HG02973 (cell line): Measurements from ENCODE around the gene LGALS16.
"Not testable (repeated sequence)": the region's sequence is repeated elsewhere in the genome, so short reads cannot be mapped to it uniquely, and the experiment has no call there.

Source experiments
- ATAC-seq: cut with Tn5 transposase; IDR thresholded peaks from one replicate; pipeline ENCODE4 v1.9.1; 2021; ENCODE audit warnings: moderate library complexity; ENCODE audit not compliant: unreplicated experiment

The LGALS16 gene, protein sequence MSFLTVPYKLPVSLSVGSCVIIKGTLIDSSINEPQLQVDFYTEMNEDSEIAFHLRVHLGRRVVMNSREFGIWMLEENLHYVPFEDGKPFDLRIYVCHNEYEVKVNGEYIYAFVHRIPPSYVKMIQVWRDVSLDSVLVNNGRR

DNA sequence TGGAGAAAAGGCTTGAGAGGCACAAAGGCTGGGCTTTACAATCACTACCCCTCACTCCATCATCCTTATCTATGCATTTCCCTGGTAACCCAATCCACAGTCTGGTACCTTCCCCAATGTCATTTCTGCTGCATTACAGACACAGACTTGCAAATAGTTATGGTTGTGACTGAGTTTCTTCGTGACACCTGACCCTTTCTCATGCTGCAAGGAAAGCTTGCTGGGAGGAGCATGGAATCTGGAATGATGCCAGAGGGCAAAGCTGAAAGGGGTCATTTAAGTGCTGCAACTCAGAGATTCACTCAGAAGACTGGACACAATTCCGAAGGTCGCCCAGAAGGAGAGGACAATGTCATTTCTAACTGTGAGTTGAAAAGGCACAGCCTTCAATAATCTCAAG lies at the start of gene LGALS16:
Gene LGALS16, plus strand, starts transcription at position 301 of the 400 bp plus-strand sequence. Its CDS starts 49 bp downstream, at position 350.
- no peak for ATAC-seq

DNA sequence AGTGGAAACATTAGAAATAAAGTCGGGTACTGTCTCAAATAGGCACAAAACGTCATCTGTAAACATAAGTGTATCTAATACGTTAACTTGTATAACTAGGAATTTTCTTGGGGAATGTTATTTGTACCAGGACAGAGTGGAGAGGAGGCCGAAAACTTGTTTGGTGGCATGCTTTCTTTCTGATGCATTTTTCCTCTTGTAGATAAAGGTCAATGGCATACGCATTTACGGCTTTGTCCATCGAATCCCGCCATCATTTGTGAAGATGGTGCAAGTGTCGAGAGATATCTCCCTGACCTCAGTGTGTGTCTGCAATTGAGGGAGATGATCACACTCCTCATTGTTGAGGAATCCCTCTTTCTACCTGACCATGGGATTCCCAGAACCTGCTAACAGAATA lies 48.7 kb upstream of the LGALS16 start:
- ATAC-seq, result no peak

DNA sequence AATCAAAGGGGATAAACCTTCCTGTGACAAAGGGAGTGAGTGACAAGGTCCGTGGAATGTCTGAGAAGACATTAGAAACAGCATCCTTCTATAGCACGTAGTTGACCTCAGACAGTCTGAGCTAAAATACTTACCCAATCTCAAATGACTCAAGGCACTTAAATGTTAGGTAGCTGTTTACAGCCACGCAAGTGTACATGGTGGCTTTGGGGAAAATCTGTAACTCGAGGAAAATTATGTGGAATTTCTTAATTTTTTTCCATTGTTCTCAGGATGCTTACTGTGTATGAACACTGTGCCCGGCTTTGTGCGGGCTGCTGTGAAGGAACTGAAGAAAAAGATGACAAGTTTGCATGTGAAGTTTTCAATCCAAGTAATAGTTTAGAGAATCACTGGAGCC lies 48.2 kb upstream of the LGALS16 start:
- no peak for ATAC-seq

DNA sequence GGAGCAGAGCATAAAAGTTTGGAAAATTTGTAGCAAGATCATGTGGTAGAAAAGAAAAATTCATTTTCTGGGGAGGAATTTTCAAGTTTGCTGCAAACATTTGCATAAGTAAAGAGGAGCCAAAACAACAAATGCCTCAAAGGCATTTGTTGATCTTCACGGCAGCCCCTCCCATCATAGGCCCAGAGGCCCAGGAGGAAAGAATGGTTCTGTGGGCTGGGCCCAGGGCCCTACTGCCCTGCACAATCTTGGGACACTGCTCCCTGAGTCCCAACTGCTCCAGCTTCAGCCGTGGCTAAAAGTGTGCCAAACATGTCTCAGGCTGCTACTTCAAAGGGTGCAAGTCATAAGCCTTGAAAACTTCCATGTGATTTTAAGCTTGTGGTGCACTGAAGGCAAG lies 42.1 kb upstream of the LGALS16 start:
- no peak for ATAC-seq

DNA sequence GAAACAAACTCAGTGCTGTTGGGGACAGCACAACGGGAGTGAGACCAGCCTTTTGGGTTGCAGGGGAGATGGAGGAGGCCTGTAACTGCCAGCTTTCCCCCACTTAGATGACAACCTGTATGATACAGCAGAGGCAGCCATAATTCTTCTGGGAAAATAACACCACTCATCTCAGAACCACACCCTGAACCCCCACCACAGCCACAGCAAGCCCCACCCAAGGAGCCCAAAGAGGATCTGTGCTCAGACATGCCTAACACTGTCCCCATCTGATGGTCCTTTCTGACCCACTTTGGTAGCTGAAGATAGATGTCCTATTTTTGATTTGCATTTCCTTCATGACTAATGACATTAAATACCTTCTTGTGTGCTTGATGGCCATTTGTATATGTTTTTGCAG lies 38.0 kb upstream of the LGALS16 start:
- no peak for ATAC-seq

DNA sequence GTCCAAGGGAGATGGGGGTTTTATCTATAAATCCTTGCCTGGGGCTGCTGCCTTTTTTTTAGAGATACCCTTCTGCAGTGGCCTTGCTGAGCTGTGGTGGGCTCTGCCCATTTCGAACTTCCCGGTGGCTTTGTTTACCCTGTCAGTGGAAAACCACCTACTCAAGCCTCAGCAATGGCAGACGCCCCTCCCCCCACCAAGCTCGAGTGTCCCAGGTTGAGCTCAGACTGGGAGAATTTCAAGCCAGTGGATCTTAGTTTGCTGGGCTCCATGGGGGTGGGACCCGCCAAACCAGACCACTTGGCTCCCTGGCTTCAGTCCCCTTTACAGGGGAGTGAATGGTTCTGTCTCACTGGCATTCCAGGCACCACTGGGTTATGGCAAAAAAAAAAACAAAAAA lies 31.8 kb upstream of the LGALS16 start:
- ATAC-seq, result no peak

DNA sequence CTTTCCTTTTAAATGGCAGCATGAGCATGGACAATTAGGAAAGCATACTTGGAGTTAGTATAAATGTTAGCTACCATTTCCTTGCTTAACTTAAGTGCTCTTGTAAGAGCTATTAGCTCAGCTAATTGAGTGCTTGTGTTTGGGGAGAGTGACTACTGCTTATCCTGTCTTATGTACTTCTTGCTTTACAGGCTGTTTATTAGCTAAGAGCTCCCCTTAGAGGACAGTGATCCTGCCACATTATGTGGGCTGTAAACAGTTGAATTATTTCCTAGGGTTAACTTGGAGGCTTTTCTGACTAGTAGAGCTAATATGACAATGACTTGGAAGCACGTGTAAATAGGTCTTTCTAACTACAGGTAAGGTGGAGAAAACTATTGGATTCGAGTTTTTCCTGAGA lies 28.1 kb upstream of the LGALS16 start:
- not testable (repeated sequence) for ATAC-seq

DNA sequence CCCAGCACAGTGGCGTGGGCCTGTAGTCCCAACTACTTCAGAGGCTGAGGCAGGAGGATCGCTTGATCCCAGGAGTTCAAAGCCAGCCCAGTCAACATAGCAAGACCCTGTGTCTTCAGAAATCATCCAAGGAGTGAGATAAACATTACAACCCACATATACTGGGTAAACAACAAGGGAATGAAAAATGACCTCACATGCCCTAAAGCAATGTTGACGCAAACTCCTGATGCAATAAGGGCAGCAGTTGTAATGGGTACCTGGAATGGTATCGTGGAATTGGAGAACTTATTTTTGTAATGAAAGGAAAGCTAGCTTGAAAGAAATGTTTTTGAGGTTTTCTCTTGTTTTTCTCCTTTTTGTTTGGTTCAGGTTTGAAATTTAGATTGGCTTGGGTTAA lies 24.5 kb upstream of the LGALS16 start:
- no peak for ATAC-seq

DNA sequence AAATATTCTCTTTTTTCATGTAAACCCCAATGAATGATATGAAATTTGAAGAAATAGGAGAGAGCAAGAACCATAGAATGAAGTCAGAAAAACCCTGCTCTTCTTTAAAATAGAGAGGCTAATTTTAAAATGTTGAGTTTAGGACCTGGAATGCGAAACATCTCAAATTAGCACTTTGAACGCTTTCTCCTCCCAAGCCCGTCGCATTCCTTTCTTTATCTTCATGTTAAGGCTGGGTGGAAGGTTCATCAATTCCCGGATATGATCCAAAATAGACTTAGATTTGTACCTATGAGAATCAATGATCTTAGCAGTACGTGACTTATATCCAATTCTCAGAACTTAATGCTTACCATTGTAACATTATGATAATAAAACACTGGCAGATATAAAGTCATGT lies 24.1 kb upstream of the LGALS16 start:
- no peak for ATAC-seq

DNA sequence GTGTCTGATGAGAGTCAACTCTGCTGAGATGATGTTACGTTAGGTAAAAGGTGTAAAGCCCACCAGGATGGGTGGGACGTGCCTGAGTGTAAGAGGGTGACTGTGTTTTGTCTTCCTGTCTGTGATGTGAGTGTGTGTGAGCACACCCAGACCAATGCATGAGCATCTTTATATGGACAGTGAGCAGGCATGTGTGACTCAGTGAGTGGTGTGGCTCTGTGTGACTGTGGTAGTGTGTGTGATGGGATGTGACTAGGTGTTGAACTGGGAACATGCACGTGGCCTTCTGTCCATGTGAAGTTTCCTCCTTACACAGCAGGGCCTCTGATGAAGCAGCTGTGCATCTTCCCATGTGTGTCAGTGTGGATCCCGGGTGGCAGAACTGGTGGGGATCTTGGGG lies 17.8 kb upstream of the LGALS16 start:
- ATAC-seq, result no peak

DNA sequence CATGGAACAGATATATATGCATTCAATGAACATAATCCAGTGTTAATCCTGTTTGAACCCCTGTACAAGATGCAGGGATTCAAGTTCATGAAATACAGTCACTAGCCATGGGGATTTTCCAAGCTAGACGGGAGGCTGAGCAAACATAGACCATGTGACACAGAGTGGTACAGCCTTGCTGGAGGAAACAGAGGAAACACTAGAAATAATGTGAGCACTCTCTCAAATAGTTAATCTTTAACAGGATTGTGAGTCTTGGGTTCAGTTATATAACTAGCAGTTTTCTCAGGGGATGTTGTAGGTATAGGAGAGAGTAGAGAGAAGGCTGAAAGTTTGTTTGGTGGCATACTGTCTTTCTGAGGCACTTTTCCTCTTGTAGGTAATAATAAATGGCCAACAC lies 13.9 kb upstream of the LGALS16 start:
- no peak for ATAC-seq

DNA sequence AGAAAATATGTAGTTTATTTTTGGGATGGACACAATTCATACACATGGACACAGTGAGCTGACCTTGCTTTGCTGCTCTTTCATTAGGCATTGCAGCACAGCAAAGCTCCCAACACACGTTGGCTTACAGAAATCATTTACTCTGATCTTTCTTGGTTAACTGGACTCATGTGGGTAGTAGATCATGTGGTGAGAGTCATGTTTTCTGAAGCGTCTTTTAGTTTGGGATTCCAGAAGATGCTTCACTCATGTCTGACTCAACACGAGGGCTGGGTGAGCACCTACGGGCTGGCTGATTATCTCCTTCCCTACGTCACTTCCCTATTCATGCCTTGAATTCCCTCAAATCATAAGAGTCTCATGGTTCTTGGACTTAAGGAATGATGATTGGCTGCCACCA lies 12.1 kb upstream of the LGALS16 start:
- no peak for ATAC-seq

DNA sequence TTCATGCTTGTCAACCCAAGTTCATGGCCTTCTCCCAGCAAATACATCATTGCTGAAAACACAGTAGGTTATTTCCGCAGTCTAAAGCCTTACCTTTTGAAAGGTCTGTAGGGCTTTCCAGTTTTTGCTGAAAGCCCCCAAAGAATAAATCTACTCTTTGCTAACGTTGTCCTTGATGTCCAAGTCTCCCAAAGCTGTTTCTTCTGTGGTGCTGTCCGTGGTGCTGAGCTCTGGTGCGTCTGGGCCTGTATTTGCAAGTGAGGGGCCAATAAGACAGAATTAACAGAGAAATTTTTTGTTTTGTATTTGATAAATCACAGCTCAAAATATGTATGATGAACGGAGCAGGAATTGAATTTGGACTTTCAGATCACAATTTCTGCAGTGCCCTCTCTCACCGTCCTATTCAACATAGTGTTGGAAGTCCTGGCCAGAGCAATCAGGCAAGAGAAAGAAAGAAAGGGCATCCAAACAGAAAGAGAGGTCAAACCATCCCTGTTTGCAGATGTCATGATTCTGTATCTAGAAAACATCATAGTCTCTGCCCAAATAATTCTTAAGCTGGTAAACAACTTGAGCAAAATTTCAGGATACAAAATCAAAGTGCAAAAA lies 9.8 kb upstream of the LGALS16 start:
- ATAC-seq, result no peak

DNA sequence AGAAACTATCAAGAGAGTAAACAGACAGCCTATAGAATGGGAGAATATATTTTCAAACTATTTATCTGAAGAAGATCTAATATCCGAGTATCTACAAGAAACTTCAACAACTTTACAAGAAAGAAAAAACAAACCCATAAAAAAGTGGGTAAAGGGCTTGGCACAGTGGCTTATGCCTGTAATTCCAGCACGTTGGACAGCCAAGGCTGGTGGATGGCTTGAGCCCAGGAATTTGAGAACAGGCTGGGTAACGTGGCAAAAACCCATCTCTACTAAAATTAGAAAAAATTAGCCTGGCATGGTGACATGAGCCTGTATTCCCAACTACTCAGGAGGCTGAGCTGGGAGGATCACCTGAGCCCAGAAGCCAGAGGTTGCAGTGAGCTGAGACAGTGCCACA lies 7.8 kb upstream of the LGALS16 start:
- no peak for ATAC-seq

DNA sequence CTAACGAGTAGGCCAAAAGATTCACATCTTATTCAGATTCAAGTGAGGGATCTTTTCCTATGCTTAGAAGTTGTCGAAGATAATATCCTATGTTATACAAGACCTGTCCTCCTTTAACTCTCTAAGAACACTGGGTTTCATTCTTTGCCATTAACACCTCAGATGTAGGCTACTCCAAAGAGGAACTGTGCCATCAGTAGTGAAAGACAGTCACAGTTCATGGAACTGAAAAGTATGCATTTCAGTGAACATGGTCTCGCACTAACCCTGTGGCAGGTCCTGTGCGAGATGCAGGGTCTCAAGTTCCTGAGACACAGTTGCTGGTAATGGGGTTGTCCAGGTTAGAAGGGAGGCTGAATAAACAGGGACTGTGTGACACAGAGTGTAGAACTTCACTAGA lies 4.1 kb downstream of the LGALS16 start:
- no peak for ATAC-seq

DNA sequence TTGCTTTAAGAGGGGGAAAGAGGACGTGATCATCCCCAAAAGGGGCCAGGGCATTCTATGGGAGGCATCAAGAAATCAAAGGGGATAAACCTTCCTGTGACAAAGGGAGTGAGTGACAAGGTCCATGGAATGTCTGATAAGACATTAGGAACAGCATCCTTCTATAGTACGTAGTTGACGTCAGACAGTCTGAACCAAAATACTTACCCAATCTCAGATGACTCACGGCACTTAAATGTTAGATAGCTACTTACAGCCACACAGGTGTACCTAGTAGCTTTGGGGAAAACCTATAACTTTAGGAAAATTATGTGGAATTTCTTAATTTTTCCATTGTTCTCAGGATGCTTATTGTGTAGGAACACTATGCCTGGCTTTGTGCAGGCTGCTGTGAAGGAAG lies 4.9 kb downstream of the LGALS16 start:
- ATAC-seq, result no peak

DNA sequence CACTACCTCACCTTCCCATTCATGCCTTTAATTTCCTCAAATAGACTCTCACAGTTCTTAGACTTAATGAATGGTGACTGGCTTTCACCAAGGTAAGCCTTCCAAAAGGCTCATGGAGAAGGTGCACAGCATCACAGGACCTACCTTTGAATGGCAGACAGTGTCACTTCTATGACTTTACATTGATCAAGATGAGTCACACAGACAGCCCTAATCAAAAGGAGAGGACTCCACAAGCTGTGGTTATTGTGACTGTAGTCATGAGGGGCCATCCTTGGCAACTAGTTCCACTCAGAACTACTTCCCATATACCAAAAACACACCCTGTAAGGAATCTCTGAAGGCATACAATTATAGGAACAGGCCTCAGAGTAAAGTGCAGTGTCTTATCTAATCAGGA lies 5.9 kb downstream of the LGALS16 start:
- no peak for ATAC-seq

DNA sequence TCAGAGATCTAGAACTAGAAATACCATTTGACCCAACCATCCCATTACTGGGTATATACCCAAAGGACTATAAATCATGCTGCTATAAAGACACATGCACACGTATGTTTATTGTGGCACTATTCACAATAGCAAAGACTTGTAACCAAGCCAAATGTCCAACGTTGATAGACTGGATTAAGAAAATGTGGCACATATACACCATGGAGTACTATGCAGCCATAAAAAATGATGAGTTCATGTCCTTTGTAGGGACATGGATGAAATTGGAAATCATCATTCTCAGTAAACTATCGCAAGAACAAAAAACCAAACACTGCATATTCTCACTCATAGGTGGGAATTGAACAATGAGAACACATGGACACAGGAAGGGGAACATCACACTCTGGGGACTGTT lies 14.1 kb downstream of the LGALS16 start:
- ATAC-seq, result not testable (repeated sequence)

DNA sequence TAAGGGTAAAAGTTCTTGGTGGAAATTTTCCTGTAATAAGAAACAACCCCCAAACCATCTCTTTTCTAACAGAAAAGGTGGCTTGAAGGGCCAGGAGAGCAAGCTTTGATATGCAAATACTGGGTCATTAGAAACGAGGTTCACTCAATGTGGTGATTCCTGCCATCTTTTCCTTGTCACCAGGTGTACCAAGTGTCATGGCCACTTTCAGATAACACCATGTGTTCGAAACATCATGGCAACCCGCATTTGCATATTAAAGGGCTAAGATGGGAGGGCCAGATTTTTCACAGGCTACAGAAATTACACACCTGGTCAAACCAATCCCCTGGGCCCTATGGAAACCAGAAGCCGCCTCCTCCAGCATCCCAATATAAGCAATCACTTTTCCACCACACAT lies 15.3 kb downstream of the LGALS16 start:
- no peak for ATAC-seq

DNA sequence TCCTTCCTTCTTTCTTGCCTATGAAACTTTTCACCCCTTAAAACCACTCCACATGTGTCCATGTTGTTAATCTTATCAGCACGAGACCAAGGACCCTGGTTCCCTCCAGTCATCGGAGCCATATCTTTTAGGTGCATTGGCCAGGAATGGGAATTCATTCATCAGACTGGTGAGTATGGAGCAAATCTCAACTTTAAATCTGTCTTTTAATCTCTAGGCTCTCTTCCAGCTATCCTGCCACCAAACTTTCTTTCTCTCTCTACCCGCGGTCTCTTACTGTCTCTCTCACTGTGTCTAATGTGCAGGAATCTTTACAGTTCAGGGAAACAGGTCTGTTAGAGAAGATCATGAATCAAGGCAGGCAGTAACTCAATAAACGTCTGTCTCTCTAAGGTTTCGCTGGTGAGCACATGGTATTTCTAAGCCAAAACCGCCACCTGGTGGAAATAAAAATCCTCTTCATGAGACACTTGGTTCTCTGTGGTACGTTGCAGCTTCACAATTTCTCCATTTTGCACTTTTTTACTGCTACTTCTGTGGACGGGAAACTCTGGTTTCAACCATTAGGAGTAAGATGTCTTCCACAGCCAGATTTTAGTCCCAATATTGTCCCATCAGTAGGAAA lies 16.1 kb downstream of the LGALS16 start:
- no peak for ATAC-seq

DNA sequence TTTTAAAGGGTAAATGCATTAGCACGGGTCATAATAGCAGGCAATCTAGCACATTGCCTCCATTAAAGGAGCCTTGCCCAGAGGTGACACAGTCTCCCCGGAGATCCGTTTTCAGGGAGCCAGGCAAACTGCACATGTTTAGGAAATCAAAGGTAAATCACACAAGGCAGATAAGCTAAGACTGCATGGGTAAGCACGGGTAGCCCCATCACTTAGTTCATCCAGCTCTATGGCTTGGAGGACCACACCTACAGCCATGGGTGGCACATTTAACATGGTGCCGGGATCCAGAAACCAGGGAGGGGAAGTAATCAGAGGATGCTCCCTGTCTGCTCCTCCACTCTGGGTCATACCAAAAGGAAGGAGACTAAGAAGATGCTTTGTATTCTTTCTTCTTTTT lies 16.8 kb downstream of the LGALS16 start:
- ATAC-seq, result no peak

DNA sequence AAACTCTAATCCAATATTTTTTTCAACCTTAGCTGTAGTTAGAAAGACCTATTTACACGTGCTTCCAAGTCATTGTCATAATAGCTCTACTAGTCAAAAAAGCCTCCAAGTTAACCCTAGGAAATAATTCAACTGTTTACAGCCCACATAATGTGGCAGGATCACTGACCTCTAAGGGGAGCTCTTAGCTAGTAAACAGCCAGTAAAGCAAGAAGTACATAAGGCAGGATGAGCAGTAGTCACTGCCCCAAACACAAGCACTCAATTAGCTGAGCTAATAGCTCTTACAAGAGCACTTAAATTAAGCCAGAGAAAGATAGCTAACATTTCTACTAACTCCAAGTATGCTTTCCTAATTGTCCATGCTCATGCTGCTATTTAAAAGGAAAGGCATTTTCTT lies 18.1 kb downstream of the LGALS16 start:
- ATAC-seq, result not testable (repeated sequence)

DNA sequence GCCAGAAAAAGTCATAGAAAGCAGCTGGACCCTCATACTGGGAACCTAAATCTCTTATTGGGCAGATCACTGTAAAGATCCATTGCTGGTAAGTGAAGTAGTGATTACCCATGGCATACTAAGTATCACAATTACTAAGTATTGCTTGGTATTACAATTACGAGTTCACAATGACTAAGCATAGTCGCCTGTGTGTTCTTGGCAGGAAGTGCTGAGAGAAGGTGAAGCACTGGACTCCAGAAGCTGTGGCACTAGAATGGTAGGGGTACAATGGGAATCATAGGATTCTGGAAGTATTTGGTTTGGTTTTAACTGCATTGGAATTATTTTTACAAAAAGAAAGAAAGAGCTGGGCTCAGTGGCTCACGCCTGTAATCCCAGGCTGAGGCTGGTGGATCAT lies 20.3 kb downstream of the LGALS16 start:
- ATAC-seq, result no peak
